DOHH2 (cell line): Measurements from ENCODE around the gene NET1.

ENCODE experiments used
- CTCF ChIP-seq: fragments of 200-600 bp; sonication (generic); IDR thresholded peaks from one replicate; pipeline ENCODE4 v1.5.1; 2014; ENCODE audit warnings: antibody characterized with exemption, mild to moderate bottlenecking, low read depth, low read length; ENCODE audit not compliant: poor library complexity, severe bottlenecking
- EZH2phosphoT487 ChIP-seq: fragments of 200-600 bp; sonication (generic); IDR thresholded peaks from 2 replicates; pipeline ENCODE4 v1.6.1; 2017; ENCODE audit warnings: borderline replicate concordance, mild to moderate bottlenecking, antibody characterized with exemption, low read length, moderate library complexity, mixed read lengths

GRCh38 chr10:5456563-5456962, 44.2 kb downstream of the NET1 start:
- TF ChIP-seq CTCF = no peak
- TF ChIP-seq EZH2phosphoT487 = no peak
